Sigmoid colon (tissue), 7 donors: ENCODE measurements around the gene AP1M2. TPM values are rescaled to one million over a fixed set of nuclear protein-coding genes. Genes with fewer than 3 reads are reported as not detected.

Source experiments
- DNase-seq: peaks from one replicate; pipeline ENCODE4 v3.0.0-alpha.2; 2019
- H3K27ac ChIP-seq, 4 donors: fragments of 200-600 bp; sonication (generic); one replicate each; pipeline ENCODE4 v1.5.1; 2016 to 2019; ENCODE audit warnings: mild to moderate bottlenecking in 1 of 4
- H3K27me3 ChIP-seq, 3 donors: fragments of 200-600 bp; sonication (generic); one replicate each; pipeline ENCODE4 v1.5.1; 2019; ENCODE audit warnings: mild to moderate bottlenecking in 1 of 3
- H3K36me3 ChIP-seq, 4 donors: fragments of 200-600 bp; sonication (generic); one replicate each; pipeline ENCODE4 v1.5.1; 2016 to 2019
- H3K4me1 ChIP-seq, 4 donors: fragments of 200-600 bp; sonication (generic); one replicate each; pipeline ENCODE4 v1.5.1; 2017 to 2019
- H3K4me3 ChIP-seq, 4 donors: fragments of 200-600 bp; sonication (generic); one replicate each; pipeline ENCODE4 v1.5.1; 2017 to 2019; ENCODE audit warnings: mild to moderate bottlenecking in 2 of 4, moderate library complexity in 1 of 4
- H3K9me3 ChIP-seq, 4 donors: fragments of 200-600 bp in 3 of 4; sonication (generic) in 3 of 4; one replicate each; pipeline versions ENCODE4 v1.5.1 to v1.6.1; 2013 to 2019
- EP300 ChIP-seq, 4 donors: sonication (generic); formaldehyde crosslinking; IDR thresholded peaks; one replicate each; pipeline ENCODE4 v1.6.1; 2017; ENCODE audit warnings: antibody characterized with exemption in 4 of 4
- POLR2A ChIP-seq, 2 donors: fragments of 450-650 bp; IDR thresholded peaks; one replicate each; pipeline ENCODE4 v1.6.1; 2016; ENCODE audit warnings: antibody characterized with exemption in 2 of 2, mild to moderate bottlenecking in 2 of 2, moderate library complexity in 2 of 2
- POLR2AphosphoS5 ChIP-seq, 4 donors: sonication (generic); formaldehyde crosslinking; IDR thresholded peaks; one replicate each; pipeline ENCODE4 v1.6.1; 2017; ENCODE audit warnings: antibody characterized with exemption in 4 of 4
- WGBS, 2 donors: extraction: QIAGEN DNeasy Blood & Tissue Kit; methylation state at CpG; one replicate each; pipeline ENCODE4 v1.1.7; 2013; 5-methylcytosine and 5-hydroxymethylcytosine counted together
- intact Hi-C: fragments of 100-400 bp; cut with DNase I; formaldehyde crosslinking; loops from one replicate; pipeline ENCODE4 v1.15.1; 2023
- polyA plus RNA-seq, 3 donors: library from polyadenylated mRNA; stranded (reverse); fragments of 200-250 nt; gene quantifications; one replicate each; pipeline ENCODE4 v1.2.3, GENCODE V29; 2013
- total RNA-seq, 4 donors: library from RNA; depleted of rRNA; stranded (reverse); fragments of >200 nt; gene quantifications; one replicate each; pipeline ENCODE4 v1.1.0, GENCODE V29; 2016
- TF ChIP-seq, protein P1 (sequence below), 4 experiments: fragments of 450-650 bp in 3 of 4; fragments of 200-600 bp in 1 of 4; IDR thresholded peaks; one replicate each; pipeline ENCODE4 v1.5.1; 2016 to 2019; ENCODE audit warnings: antibody characterized with exemption in 4 of 4, mild to moderate bottlenecking in 3 of 4, moderate library complexity in 2 of 4
- donor health status: healthy with polysubstance abuse.
- donor health status: Bipolar disorder and iron deficiency.
- donor health status: healthy.

The AP1M2 gene
- total and polyA plus RNA-seq, 7 donors: 1.1 to 178 (median 95.8) TPM; not detected in 2

GRCh38 chr19:10603873-10604459, 16.9 kb upstream of the AP1M2 start:
- TF ChIP-seq POLR2AphosphoS5 (IDR thresholded peaks at IDR 0.05) (peak in 1 of 4 donors; percentile 23), EP300 (IDR thresholded peaks at IDR 0.05) (no peak), POLR2A (IDR thresholded peaks at IDR 0.05) (no peak)
- TF ChIP-seq, protein P1, sequence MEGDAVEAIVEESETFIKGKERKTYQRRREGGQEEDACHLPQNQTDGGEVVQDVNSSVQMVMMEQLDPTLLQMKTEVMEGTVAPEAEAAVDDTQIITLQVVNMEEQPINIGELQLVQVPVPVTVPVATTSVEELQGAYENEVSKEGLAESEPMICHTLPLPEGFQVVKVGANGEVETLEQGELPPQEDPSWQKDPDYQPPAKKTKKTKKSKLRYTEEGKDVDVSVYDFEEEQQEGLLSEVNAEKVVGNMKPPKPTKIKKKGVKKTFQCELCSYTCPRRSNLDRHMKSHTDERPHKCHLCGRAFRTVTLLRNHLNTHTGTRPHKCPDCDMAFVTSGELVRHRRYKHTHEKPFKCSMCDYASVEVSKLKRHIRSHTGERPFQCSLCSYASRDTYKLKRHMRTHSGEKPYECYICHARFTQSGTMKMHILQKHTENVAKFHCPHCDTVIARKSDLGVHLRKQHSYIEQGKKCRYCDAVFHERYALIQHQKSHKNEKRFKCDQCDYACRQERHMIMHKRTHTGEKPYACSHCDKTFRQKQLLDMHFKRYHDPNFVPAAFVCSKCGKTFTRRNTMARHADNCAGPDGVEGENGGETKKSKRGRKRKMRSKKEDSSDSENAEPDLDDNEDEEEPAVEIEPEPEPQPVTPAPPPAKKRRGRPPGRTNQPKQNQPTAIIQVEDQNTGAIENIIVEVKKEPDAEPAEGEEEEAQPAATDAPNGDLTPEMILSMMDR (IDR thresholded peaks at IDR 0.05): no peak
- Histone ChIP-seq H3K36me3 (no peaks in the 10 kb centered on the region), H3K4me1 (peaks cover 0 to 18% (median 13%) of the 10 kb centered on the region in 4 donors), H3K4me3 (peak overlapping the region in 3 of 4 donors; percentile 92 to 99 (median 95)), H3K27me3 (no peaks in the 10 kb centered on the region), H3K27ac (peak overlapping the region; percentile 82 to 92 (median 86)), H3K9me3 (no peaks in the 10 kb centered on the region)
- WGBS, 2 donors: 22 to 23% methylated on average over 9 of the region's 9 CpGs
- intact Hi-C loops: no loop called here
- DNase-seq: no peak

DNA sequence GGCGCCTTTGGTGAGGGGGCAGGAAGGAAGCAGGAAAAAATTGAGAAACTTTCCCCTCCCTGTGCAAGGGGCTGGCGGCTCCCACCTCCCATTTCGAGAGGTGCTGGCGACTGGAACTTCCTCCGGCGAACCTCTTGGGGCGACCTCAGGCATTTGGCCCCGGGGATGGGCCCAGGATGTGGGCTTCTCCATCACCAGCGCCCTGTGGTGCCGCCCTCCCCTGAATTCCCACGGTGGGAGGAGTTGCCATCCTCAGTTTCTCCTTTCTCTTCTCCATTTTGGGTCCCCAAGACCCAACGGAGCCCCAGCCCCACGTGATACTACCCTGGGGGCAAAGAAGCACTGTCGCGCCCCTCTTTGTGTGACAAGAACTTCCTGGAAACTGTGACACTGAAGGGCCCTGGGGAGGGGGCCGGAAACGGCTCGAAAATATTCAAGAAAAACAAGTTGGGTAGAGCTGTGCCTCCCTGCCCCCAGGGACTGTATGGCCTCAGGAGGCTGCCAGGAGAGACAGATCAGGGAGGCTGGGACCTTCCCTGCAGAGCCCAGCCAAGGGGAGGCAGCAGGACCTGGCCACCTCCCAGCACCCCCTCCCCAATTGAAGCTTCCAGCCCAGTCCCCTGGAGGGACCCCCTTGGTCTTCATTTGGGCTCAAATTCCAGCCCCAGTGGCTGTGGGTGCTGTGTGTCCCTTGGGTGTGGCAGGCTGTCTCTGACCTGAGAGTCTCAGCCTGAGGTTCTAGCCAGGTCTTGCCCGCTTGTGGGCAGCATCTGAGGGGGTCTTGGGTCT, 16.2 kb upstream of the AP1M2 start:
- WGBS, 2 donors: 8 to 21% methylated on average over 19 of the region's 19 CpGs
- peak; percentile 68 for DNase-seq

GRCh38 chr19:10602330-10603083, 15.4 kb upstream of the AP1M2 start:
- Histone ChIP-seq H3K36me3 (no peaks in the 10 kb centered on the region), H3K27me3 (no peaks in the 10 kb centered on the region), H3K27ac (peak overlapping the region; percentile 82 to 92 (median 86)), H3K4me1 (peaks cover 0 to 18% (median 13%) of the 10 kb centered on the region in 4 donors), H3K9me3 (no peaks in the 10 kb centered on the region), H3K4me3 (peak overlapping the region; percentile 92 to 100 (median 97))
- peak; percentile 21 to 83 (median 60) for TF ChIP-seq POLR2AphosphoS5 (IDR thresholded peaks at IDR 0.05)
- no peak for TF ChIP-seq POLR2A (IDR thresholded peaks at IDR 0.05)
- peak; percentile 91 for DNase-seq
- intact Hi-C loops: no loop called here
- 1% methylated on average over 76 of the region's 76 CpGs for WGBS, 2 donors

More for the DNA sequence above, 16.2 kb upstream of the AP1M2 start:
- Histone ChIP-seq H3K4me3 (peak overlapping the region; percentile 92 to 100 (median 97)), H3K27ac (peak overlapping the region; percentile 82 to 92 (median 86)), H3K36me3 (no peaks in the 10 kb centered on the region), H3K9me3 (no peaks in the 10 kb centered on the region), H3K4me1 (peaks cover 0 to 18% (median 13%) of the 10 kb centered on the region in 4 donors), H3K27me3 (no peaks in the 10 kb centered on the region)
- intact Hi-C loops: no loop called here
- TF ChIP-seq POLR2AphosphoS5 (IDR thresholded peaks at IDR 0.05) (no peak), EP300 (IDR thresholded peaks at IDR 0.05) (no peak), POLR2A (IDR thresholded peaks at IDR 0.05) (no peak)
- TF ChIP-seq, protein P1 (IDR thresholded peaks at IDR 0.05): no peak

GRCh38 chr19:10601999-10602329, 14.9 kb upstream of the AP1M2 start:
- H3K36me3 ChIP-seq: no peaks in the 10 kb centered on the region
- H3K9me3 ChIP-seq: no peaks in the 10 kb centered on the region
- intact Hi-C loops: no loop called here
- WGBS, 2 donors: 20 to 26% methylated on average over 7 of the region's 7 CpGs
- DNase-seq: no peak
- H3K27me3 ChIP-seq: no peaks in the 10 kb centered on the region
- H3K4me3 ChIP-seq: peak overlapping the region in 3 of 4 donors; percentile 92 to 99 (median 95)
- peak overlapping the region in 1 of 4 donors; percentile 92 for H3K27ac ChIP-seq
- H3K4me1 ChIP-seq: peaks cover 0 to 18% (median 13%) of the 10 kb centered on the region in 4 donors
- TF ChIP-seq EP300 (IDR thresholded peaks at IDR 0.05) (no peak), POLR2AphosphoS5 (IDR thresholded peaks at IDR 0.05) (no peak), POLR2A (IDR thresholded peaks at IDR 0.05) (no peak)
- TF ChIP-seq, protein P1 (IDR thresholded peaks at IDR 0.05): no peak

GRCh38 chr19:10600149-10600548, 13.0 kb upstream of the AP1M2 start:
- Histone ChIP-seq H3K4me3 (no peak overlapping the region), H3K27ac (no peak overlapping the region), H3K4me1 (peaks cover 0 to 18% (median 13%) of the 10 kb centered on the region in 4 donors), H3K9me3 (no peaks in the 10 kb centered on the region), H3K36me3 (no peaks in the 10 kb centered on the region), H3K27me3 (no peaks in the 10 kb centered on the region)
- intact Hi-C loops: no loop called here
- 91 to 97% methylated on average over 5 of the region's 5 CpGs for WGBS, 2 donors
- no peak for DNase-seq
- TF ChIP-seq POLR2A (IDR thresholded peaks at IDR 0.05): no peak
- no peak for TF ChIP-seq POLR2AphosphoS5 (IDR thresholded peaks at IDR 0.05)
- no peak for TF ChIP-seq EP300 (IDR thresholded peaks at IDR 0.05)
- TF ChIP-seq, protein P1 (IDR thresholded peaks at IDR 0.05): no peak
